Activated naive CD4-positive, alpha-beta T cell treated with anti-CD3 and anti-CD28 coated beads for 36 hours (primary cell): ENCODE data around the gene ACO2. TPM values are rescaled to one million over a fixed set of nuclear protein-coding genes. Genes with fewer than 3 reads are reported as not detected.

ENCODE experiments used
- CTCF ChIA-PET: fragments of 350-600 bp; sonication (Branson Sonifier 250); formaldehyde crosslinking; loops from one replicate; lab custom pipeline; 2021; ENCODE audit warnings: antibody characterized with exemption; lab: Charles Lee
- DNase-seq: peaks from one replicate; pipeline ENCODE4 v3.0.0-alpha.2; 2020
- H3K27ac Mint-ChIP-seq: one replicate; pipeline ENCODE4 v1.8.0; 2021; ENCODE audit warnings: mild to moderate bottlenecking, mixed read lengths
- H3K27me3 Mint-ChIP-seq: one replicate; pipeline ENCODE4 v1.8.0; 2021; ENCODE audit warnings: low read depth, mixed read lengths
- H3K36me3 Mint-ChIP-seq: one replicate; pipeline ENCODE4 v1.8.0; 2021; ENCODE audit warnings: low read depth, mixed read lengths
- H3K4me1 Mint-ChIP-seq: one replicate; pipeline ENCODE4 v1.8.0; 2021; ENCODE audit warnings: low read depth, mixed read lengths
- H3K4me3 Mint-ChIP-seq: one replicate; pipeline ENCODE4 v1.8.0; 2021; ENCODE audit warnings: mild to moderate bottlenecking, moderate library complexity, mixed read lengths
- H3K9me3 Mint-ChIP-seq: one replicate; pipeline ENCODE4 v1.8.0; 2021; ENCODE audit warnings: mixed read lengths
- intact Hi-C: fragments of 100-400 bp; cut with micrococcal nuclease; formaldehyde crosslinking; loops from one replicate; pipeline ENCODE4 v1.15.1; 2023
- total RNA-seq, 2 experiments: library from RNA; stranded (reverse); gene quantifications; one replicate each; pipeline ENCODE4 v1.2.3, GENCODE V29; 2021

The ACO2 gene
- total RNA-seq, 2 experiments from 2014 or later = 113 to 118 TPM

GRCh38 chr22:41573677-41574076 is 104.8 kb downstream of the ACO2 start:
- Mint-ChIP-seq H3K27ac (no peak overlapping the region), H3K36me3 (peaks cover 4% of the 10 kb centered on the region), H3K9me3 (no peaks in the 10 kb centered on the region), H3K4me3 (no peak overlapping the region), H3K27me3 (no peaks in the 10 kb centered on the region), H3K4me1 (no peaks in the 10 kb centered on the region)
- intact Hi-C loops = no loop called here
- DNase-seq = no peak
- CTCF ChIA-PET = no interaction called here

- no peaks in the 10 kb centered on the region for H3K4me1 Mint-ChIP-seq
- H3K27me3 Mint-ChIP-seq = no peaks in the 10 kb centered on the region
- peaks cover 6% of the 10 kb centered on the region for H3K36me3 Mint-ChIP-seq
- intact Hi-C loops = no loop called here
- CTCF ChIA-PET = no interaction called here
- no peaks in the 10 kb centered on the region for H3K9me3 Mint-ChIP-seq
- no peak overlapping the region for H3K27ac Mint-ChIP-seq
- H3K4me3 Mint-ChIP-seq = no peak overlapping the region
- no peak for DNase-seq
Observed at GRCh38 chr22:41574847-41575381, 106.0 kb downstream of the ACO2 start.

GRCh38 chr22:41575533-41575932 is 106.6 kb downstream of the ACO2 start:
- no peak overlapping the region for H3K27ac Mint-ChIP-seq
- CTCF ChIA-PET = no interaction called here
- intact Hi-C loops = no loop called here
- peaks cover 2% of the 10 kb centered on the region for H3K4me1 Mint-ChIP-seq
- H3K27me3 Mint-ChIP-seq = no peaks in the 10 kb centered on the region
- no peaks in the 10 kb centered on the region for H3K9me3 Mint-ChIP-seq
- H3K4me3 Mint-ChIP-seq = no peak overlapping the region
- H3K36me3 Mint-ChIP-seq = peaks cover 6% of the 10 kb centered on the region
- no peak for DNase-seq

GRCh38 chr22:41576877-41577276 is 108.0 kb downstream of the ACO2 start:
- Mint-ChIP-seq H3K27ac (no peak overlapping the region), H3K4me3 (no peak overlapping the region), H3K36me3 (peaks cover 6% of the 10 kb centered on the region), H3K4me1 (peaks cover 2% of the 10 kb centered on the region), H3K27me3 (no peaks in the 10 kb centered on the region), H3K9me3 (no peaks in the 10 kb centered on the region)
- peak; percentile 61 for DNase-seq
- intact Hi-C loops = no loop called here
- CTCF ChIA-PET = no interaction called here

GRCh38 chr22:41578114-41578513 is 109.2 kb downstream of the ACO2 start:
- H3K36me3 Mint-ChIP-seq = peaks cover 12% of the 10 kb centered on the region
- H3K4me3 Mint-ChIP-seq = no peak overlapping the region
- DNase-seq = no peak
- H3K4me1 Mint-ChIP-seq = peaks cover 2% of the 10 kb centered on the region
- no peaks in the 10 kb centered on the region for H3K27me3 Mint-ChIP-seq
- H3K27ac Mint-ChIP-seq = no peak overlapping the region
- CTCF ChIA-PET = interaction anchor here (0.7 kb wide), 1 partner anchor 57 kb away, joined by 3 read pairs; no protein-coding TSS in a partner anchor
- intact Hi-C loops = no loop called here
- H3K9me3 Mint-ChIP-seq = no peaks in the 10 kb centered on the region

Other genes starting within 250 kb of the ACO2 start
- under 1 TPM in 1 of 2 experiments, not detected in 1; 0.17 TPM for gene CHADL, start 228.2 kb upstream of the ACO2 start, total RNA-seq
- 100 to 1,000 TPM; 173 to 174 TPM for gene RANGAP1, start 182.9 kb upstream of the ACO2 start, total RNA-seq
- gene ZC3H7B, start 167.6 kb upstream of the ACO2 start, total RNA-seq = 10 to 100 TPM; 30.0 to 30.3 TPM
- gene TEF, start 87.2 kb upstream of the ACO2 start, total RNA-seq = 1 to 10 TPM; 1.7 to 1.9 TPM
- 10 to 100 TPM; 16.4 to 16.8 TPM for gene TOB2, start 22.3 kb upstream of the ACO2 start, total RNA-seq
- 10 to 100 TPM; 67.5 to 69.0 TPM for gene PHF5A, start 425 bp upstream of the ACO2 start, total RNA-seq
- gene POLR3H, start 75.4 kb downstream of the ACO2 start, total RNA-seq = 10 to 100 TPM; 14.8 to 17.6 TPM
- gene CSDC2, start 91.9 kb downstream of the ACO2 start, total RNA-seq = not detected
- gene PMM1, start 120.7 kb downstream of the ACO2 start, total RNA-seq = 10 to 100 TPM; 35.3 to 35.6 TPM
- gene DESI1, start 151.9 kb downstream of the ACO2 start, total RNA-seq = 10 to 100 TPM; 57.3 to 64.8 TPM
- 100 to 1,000 TPM; 424 to 436 TPM for gene XRCC6, start 152.2 kb downstream of the ACO2 start, total RNA-seq
- gene SNU13, start 219.8 kb downstream of the ACO2 start, total RNA-seq = 100 to 1,000 TPM; 265 to 277 TPM
- gene MEI1, start 230.4 kb downstream of the ACO2 start, total RNA-seq = 10 to 100 TPM; 28.4 to 28.8 TPM